Karpas-422 (cell line): Measurements from ENCODE around the gene MAP3K7CL. TPM values are rescaled to one million over a fixed set of nuclear protein-coding genes. Genes with fewer than 3 reads are reported as not detected.

ENCODE experiments used
- DNase-seq: peaks from one replicate; pipeline ENCODE4 v3.0.0-alpha.2; 2015
- H2AFZ ChIP-seq: fragments of 200-600 bp; sonication (generic); 2 replicates; pipeline ENCODE4 v1.6.1; 2014; ENCODE audit warnings: antibody characterized with exemption, low read length, mixed read lengths
- H3K27ac ChIP-seq: fragments of 200-600 bp; sonication (generic); 2 replicates; pipeline ENCODE4 v1.5.1; 2014; ENCODE audit warnings: mild to moderate bottlenecking, low read length, moderate library complexity
- H3K27me3 ChIP-seq: fragments of 200-600 bp; sonication (generic); 2 replicates; pipeline ENCODE4 v1.6.1; 2014; ENCODE audit warnings: low read length, mixed read lengths
- H3K36me3 ChIP-seq: fragments of 200-600 bp; sonication (generic); 2 replicates; pipeline ENCODE4 v1.6.1; 2014; ENCODE audit warnings: low read length, mixed read lengths; ENCODE audit not compliant: insufficient read depth
- H3K4me1 ChIP-seq: fragments of 200-600 bp; sonication (generic); 2 replicates; pipeline ENCODE4 v1.6.1; 2014; ENCODE audit warnings: mild to moderate bottlenecking, low read length, mixed read lengths
- H3K4me2 ChIP-seq: fragments of 200-600 bp; sonication (generic); 2 replicates; pipeline ENCODE4 v1.6.1; 2014; ENCODE audit warnings: low read length, low read depth, mild to moderate bottlenecking; ENCODE audit not compliant: poor library complexity, severe bottlenecking
- H3K4me3 ChIP-seq: fragments of 200-600 bp; sonication (generic); 2 replicates; pipeline ENCODE4 v1.5.1; 2014; ENCODE audit warnings: mild to moderate bottlenecking, antibody characterized with exemption, low read length, mixed read lengths
- H3K79me2 ChIP-seq: fragments of 200-600 bp; sonication (generic); 2 replicates; pipeline ENCODE4 v1.6.1; 2014; ENCODE audit warnings: mild to moderate bottlenecking, low read length, mixed read lengths
- H3K9ac ChIP-seq: fragments of 200-600 bp; sonication (generic); 2 replicates; pipeline ENCODE4 v1.6.0; 2014; ENCODE audit warnings: low read length
- H3K9me2 ChIP-seq: fragments of 200-600 bp; sonication (generic), shearing (Covaris generic); replicated peaks from 2 replicates; pipeline ENCODE4 v1.6.0; 2014; ENCODE audit warnings: mild to moderate bottlenecking, low read length, moderate library complexity; ENCODE audit not compliant: insufficient read depth
- H3K9me3 ChIP-seq: fragments of 300-700, 200-600 bp; sonication (generic); 2 replicates; pipeline ENCODE4 v1.6.1; 2014; ENCODE audit warnings: low read length, mixed read lengths
- H4K20me1 ChIP-seq: fragments of 200-600 bp; sonication (generic); 2 replicates; pipeline ENCODE4 v1.6.1; 2014; ENCODE audit warnings: mild to moderate bottlenecking, antibody characterized with exemption, low read length, low read depth; ENCODE audit not compliant: insufficient read depth
- total RNA-seq: library from RNA; depleted of rRNA; stranded (reverse); fragments of >200 nt; shearing (Covaris generic); gene quantifications from 2 replicates; pipeline ENCODE4 v1.2.3, GENCODE V29; 2014; ENCODE audit warnings: low replicate concordance

The MAP3K7CL gene
- total RNA-seq, 1 experiment from 2014 or later: 38.3 TPM

- peak; percentile 91 for DNase-seq
- Histone ChIP-seq H2AFZ (no peak overlapping the region), H3K27me3 (no peaks in the 10 kb centered on the region), H4K20me1 (no peaks in the 10 kb centered on the region), H3K4me2 (peak overlapping the region; percentile 66), H3K27ac (peak overlapping the region; percentile 90), H3K4me1 (peaks cover 78% of the 10 kb centered on the region), H3K4me3 (peak overlapping the region; percentile 71), H3K9me2 (no peaks in the 10 kb centered on the region), H3K9ac (peak overlapping the region; percentile 69), H3K36me3 (no peaks in the 10 kb centered on the region), H3K79me2 (peaks cover 32% of the 10 kb centered on the region), H3K9me3 (no peaks in the 10 kb centered on the region)
These were observed 8.7 kb upstream of the MAP3K7CL start for GRCh38 chr21:29121759-29122158.

DNA sequence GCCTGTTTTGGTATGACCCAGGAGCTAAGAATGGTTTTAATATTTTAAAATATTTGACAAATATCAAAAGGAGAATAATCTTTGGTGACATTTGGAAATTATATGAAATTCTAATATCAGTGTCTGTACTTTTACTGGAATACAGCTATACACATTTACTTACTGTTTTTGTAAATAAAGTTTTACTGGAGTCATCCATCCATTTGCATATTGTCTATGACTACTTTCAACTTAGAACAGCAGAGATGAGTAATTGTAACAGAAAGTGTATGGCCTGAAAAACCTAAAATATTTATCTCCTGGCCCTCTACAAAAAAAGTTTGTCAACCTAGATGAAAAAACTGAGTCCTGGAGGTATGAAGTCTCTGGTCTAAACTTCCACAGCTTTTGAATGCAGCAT is 5.8 kb upstream of the MAP3K7CL start:
- peak overlapping the region; percentile 66 for H3K4me2 ChIP-seq
- H3K27ac ChIP-seq: peak overlapping the region; percentile 90
- no peak overlapping the region for H2AFZ ChIP-seq

DNA sequence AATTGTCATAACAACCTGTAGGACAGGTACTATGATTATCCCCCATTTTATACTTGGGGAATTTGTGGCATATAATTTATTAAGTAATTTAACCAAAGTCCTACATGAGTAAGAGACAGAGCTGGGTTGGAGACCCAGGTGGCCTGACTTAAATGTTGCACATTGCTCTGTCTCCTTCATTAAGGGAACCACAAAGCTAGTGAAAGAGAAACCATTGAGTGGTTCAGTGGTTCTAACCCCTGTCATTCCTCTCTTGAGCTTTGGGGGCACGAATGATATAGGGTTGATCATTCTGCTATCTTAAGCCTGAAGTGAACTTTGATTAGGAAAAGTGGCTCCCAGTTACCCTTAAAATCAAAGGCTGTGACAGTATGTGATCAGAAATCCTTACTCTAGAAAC is 5.3 kb upstream of the MAP3K7CL start:
- H3K4me3 ChIP-seq: peak overlapping the region; percentile 10; the same call in 1 of the 2 replicates
- H3K27me3 ChIP-seq: no peaks in the 10 kb centered on the region
- H3K79me2 ChIP-seq: peaks cover 39% of the 10 kb centered on the region
- no peaks in the 10 kb centered on the region for H3K36me3 ChIP-seq
- no peaks in the 10 kb centered on the region for H3K9me2 ChIP-seq
- H2AFZ ChIP-seq: no peak overlapping the region
- H3K9me3 ChIP-seq: no peaks in the 10 kb centered on the region
- H3K9ac ChIP-seq: peak overlapping the region; percentile 4; the same call in 1 of the 2 replicates
- H3K4me2 ChIP-seq: peak overlapping the region; percentile 66
- H4K20me1 ChIP-seq: no peaks in the 10 kb centered on the region
- H3K27ac ChIP-seq: peak overlapping the region; percentile 90
- peak; percentile 66 for DNase-seq
- H3K4me1 ChIP-seq: peaks cover 67% of the 10 kb centered on the region

More for the DNA sequence above, 5.8 kb upstream of the MAP3K7CL start:
- Histone ChIP-seq H3K79me2 (peaks cover 38% of the 10 kb centered on the region), H4K20me1 (no peaks in the 10 kb centered on the region), H3K27me3 (no peaks in the 10 kb centered on the region), H3K36me3 (no peaks in the 10 kb centered on the region), H3K4me3 (peak overlapping the region; percentile 10; the same call in 1 of the 2 replicates), H3K4me1 (peaks cover 72% of the 10 kb centered on the region), H3K9me3 (no peaks in the 10 kb centered on the region), H3K9me2 (no peaks in the 10 kb centered on the region), H3K9ac (peak overlapping the region; percentile 4; the same call in 1 of the 2 replicates)
- DNase-seq: no peak

GRCh38 chr21:29125979-29126378 is 4.5 kb upstream of the MAP3K7CL start:
- no peak overlapping the region for H3K9ac ChIP-seq
- H4K20me1 ChIP-seq: no peaks in the 10 kb centered on the region
- no peaks in the 10 kb centered on the region for H3K9me3 ChIP-seq
- no peak for DNase-seq
- no peak overlapping the region for H3K4me3 ChIP-seq
- no peak overlapping the region for H3K4me2 ChIP-seq
- peaks cover 45% of the 10 kb centered on the region for H3K79me2 ChIP-seq
- H2AFZ ChIP-seq: no peak overlapping the region
- peak overlapping the region; percentile 90; the same call in 1 of the 2 replicates for H3K27ac ChIP-seq
- H3K36me3 ChIP-seq: no peaks in the 10 kb centered on the region
- H3K9me2 ChIP-seq: no peaks in the 10 kb centered on the region
- no peaks in the 10 kb centered on the region for H3K27me3 ChIP-seq
- H3K4me1 ChIP-seq: peaks cover 60% of the 10 kb centered on the region

DNA sequence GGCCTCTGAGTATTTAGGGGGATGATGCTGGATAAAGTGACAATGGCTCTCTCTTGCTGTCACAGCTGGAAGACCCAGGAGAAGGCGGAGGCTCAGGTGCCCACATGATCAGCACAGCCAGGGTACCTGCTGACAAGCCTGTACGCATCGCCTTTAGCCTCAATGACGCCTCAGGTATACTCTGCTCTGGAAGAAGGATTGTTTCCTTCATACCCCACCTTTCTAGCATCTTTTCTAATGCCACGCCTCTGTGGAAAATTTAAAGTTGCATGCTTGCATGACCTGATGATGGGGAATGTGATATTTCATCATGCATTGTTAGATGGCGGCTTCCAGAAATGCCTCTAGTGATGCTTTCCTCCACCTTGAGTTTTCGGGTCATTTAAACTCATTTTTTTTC is 2.8 kb downstream of the MAP3K7CL start:
- Histone ChIP-seq H3K79me2 (peaks cover 14% of the 10 kb centered on the region), H3K4me1 (no peaks in the 10 kb centered on the region), H3K4me2 (no peak overlapping the region), H3K9me2 (no peaks in the 10 kb centered on the region), H2AFZ (no peak overlapping the region), H3K27me3 (no peaks in the 10 kb centered on the region), H3K36me3 (no peaks in the 10 kb centered on the region; the same call in 1 of the 2 replicates), H3K9me3 (no peaks in the 10 kb centered on the region), H3K4me3 (no peak overlapping the region), H4K20me1 (no peaks in the 10 kb centered on the region), H3K9ac (no peak overlapping the region), H3K27ac (no peak overlapping the region)
- no peak for DNase-seq

DNA sequence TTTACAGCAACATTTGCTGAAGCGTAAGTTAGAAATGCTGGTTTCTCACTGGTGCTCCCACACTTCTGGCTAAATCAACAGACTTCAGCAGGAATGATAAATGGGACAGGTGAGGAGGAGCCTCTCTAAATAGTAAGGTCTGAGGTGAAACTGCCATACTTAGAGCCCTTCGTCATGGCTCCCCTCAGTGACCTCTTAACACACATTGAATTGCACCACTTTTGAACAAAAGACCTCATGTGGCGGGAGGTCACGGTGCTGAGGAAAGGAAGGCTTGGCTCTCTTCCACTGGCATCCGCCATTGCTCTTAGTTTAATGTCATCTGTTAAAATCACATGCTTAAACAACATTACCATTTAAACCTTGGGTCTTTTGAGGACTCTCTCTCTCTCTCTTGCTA is 3.4 kb downstream of the MAP3K7CL start:
- Histone ChIP-seq H4K20me1 (no peaks in the 10 kb centered on the region), H3K27ac (no peak overlapping the region), H3K9ac (no peak overlapping the region), H3K36me3 (no peaks in the 10 kb centered on the region; the same call in 1 of the 2 replicates), H3K27me3 (no peaks in the 10 kb centered on the region), H3K9me3 (no peaks in the 10 kb centered on the region), H3K9me2 (no peaks in the 10 kb centered on the region), H2AFZ (no peak overlapping the region), H3K4me3 (no peak overlapping the region), H3K4me1 (no peaks in the 10 kb centered on the region), H3K79me2 (peaks cover 14% of the 10 kb centered on the region), H3K4me2 (no peak overlapping the region)
- no peak for DNase-seq

- Histone ChIP-seq H4K20me1 (no peaks in the 10 kb centered on the region), H3K9me2 (no peaks in the 10 kb centered on the region), H3K4me2 (no peak overlapping the region), H3K4me3 (no peak overlapping the region), H3K9me3 (no peaks in the 10 kb centered on the region), H3K36me3 (no peaks in the 10 kb centered on the region; the same call in 1 of the 2 replicates), H3K27me3 (no peaks in the 10 kb centered on the region), H3K9ac (no peak overlapping the region), H2AFZ (no peak overlapping the region), H3K4me1 (peaks cover 2% of the 10 kb centered on the region), H3K27ac (no peak overlapping the region), H3K79me2 (peaks cover 7% of the 10 kb centered on the region)
- DNase-seq: no peak
These were observed 5.0 kb downstream of the MAP3K7CL start for GRCh38 chr21:29135481-29135880.

DNA sequence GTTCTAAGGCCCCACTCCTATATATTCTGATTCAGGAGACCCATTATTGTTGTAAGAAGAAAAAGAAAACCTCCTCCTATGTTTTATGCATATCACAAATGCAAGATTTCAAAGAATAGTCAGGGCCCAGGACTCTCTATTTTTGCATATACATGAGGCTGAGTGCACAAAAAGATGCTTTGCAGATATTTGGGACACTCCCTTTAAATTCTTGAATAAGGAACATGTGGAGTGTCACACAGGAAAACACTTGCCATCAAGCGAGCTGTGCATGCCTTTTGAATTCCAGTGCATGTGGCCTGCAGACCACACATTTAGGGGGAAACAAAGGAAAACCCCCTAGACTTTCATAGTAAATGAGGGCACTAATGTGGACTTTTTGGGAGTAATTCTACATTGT is 5.6 kb downstream of the MAP3K7CL start:
- H3K9me2 ChIP-seq: no peaks in the 10 kb centered on the region
- H3K4me2 ChIP-seq: no peak overlapping the region
- no peak overlapping the region for H3K27ac ChIP-seq
- H3K9ac ChIP-seq: no peak overlapping the region
- H3K4me1 ChIP-seq: peaks cover 7% of the 10 kb centered on the region
- no peak overlapping the region for H2AFZ ChIP-seq
- DNase-seq: no peak
- H3K36me3 ChIP-seq: no peaks in the 10 kb centered on the region; the same call in 1 of the 2 replicates
- H3K27me3 ChIP-seq: no peaks in the 10 kb centered on the region
- peaks cover 1% of the 10 kb centered on the region; the same call in 1 of the 2 replicates for H3K79me2 ChIP-seq
- no peak overlapping the region for H3K4me3 ChIP-seq
- no peaks in the 10 kb centered on the region for H3K9me3 ChIP-seq
- no peaks in the 10 kb centered on the region for H4K20me1 ChIP-seq
